H1 (cell line): ENCODE results near the gene PRKCD. TPM values are rescaled to one million over a fixed set of nuclear protein-coding genes. Genes with fewer than 3 reads are reported as not detected.

Experiments
- CTCF ChIA-PET: fragments of 300-600 bp; sonication (Branson Sonifier 250); formaldehyde crosslinking; loops from one replicate; lab custom pipeline; 2021; ENCODE audit not compliant: partially characterized antibody; lab: Charles Lee
- POLR2A ChIA-PET: fragments of 300-600 bp; sonication (Branson Sonifier 250); formaldehyde crosslinking; loops from one replicate; lab custom pipeline; 2021; ENCODE audit warnings: inconsistent platforms; ENCODE audit not compliant: partially characterized antibody; lab: Charles Lee
- DNase-seq, 2 experiments: peaks; one replicate each; pipeline versions ENCODE4 v3.0.0 to v3.0.0-alpha.2; 2010 to 2022; ENCODE audit warnings: low spot score in 2 of 2, low read depth in 1 of 2, mixed read lengths in 1 of 2
- FAIRE-seq: peaks from 2 replicates; lab custom pipeline; 2011; peaks lifted over from hg19 to GRCh38; lab: Jason Lieb, UNC
- H2AFZ ChIP-seq: 2 replicates; pipeline ENCODE4 v1.8.1; 2012; ENCODE audit warnings: low read length, inconsistent platforms
- H2AK5ac ChIP-seq: 2 replicates; pipeline ENCODE4 v1.6.1; 2013; ENCODE audit warnings: low read depth, low read length
- H2BK120ac ChIP-seq: replicated peaks from 2 replicates; pipeline ENCODE3; 2013; ENCODE audit warnings: low read depth, low read length, inconsistent platforms
- H2BK12ac ChIP-seq: 2 replicates; pipeline ENCODE4 v1.6.1; 2013; ENCODE audit warnings: low read depth, low read length
- H2BK15ac ChIP-seq: 2 replicates; pipeline ENCODE4 v1.6.1; 2013; ENCODE audit warnings: low read length
- H2BK20ac ChIP-seq: 2 replicates; pipeline ENCODE4 v1.6.1; 2013; ENCODE audit warnings: low read length
- H2BK5ac ChIP-seq: 2 replicates; pipeline ENCODE4 v1.6.1; 2013; ENCODE audit warnings: low read depth, low read length
- H3K14ac ChIP-seq: 2 replicates; pipeline ENCODE4 v1.6.1; 2013; ENCODE audit warnings: inconsistent platforms; ENCODE audit not compliant: insufficient read length
- H3K18ac ChIP-seq: 2 replicates; pipeline ENCODE4 v1.6.1; 2013; ENCODE audit warnings: low read length; ENCODE audit errors: extremely low read depth
- H3K23ac ChIP-seq: 2 replicates; pipeline ENCODE4 v1.6.1; 2013; ENCODE audit warnings: inconsistent platforms; ENCODE audit not compliant: insufficient read length
- H3K23me2 ChIP-seq: 2 replicates; pipeline ENCODE4 v1.6.1; 2013; ENCODE audit warnings: low read depth, low read length
- H3K27ac ChIP-seq: 2 replicates; pipeline ENCODE4 v1.6.1; 2011; ENCODE audit warnings: low read depth, low read length, inconsistent platforms
- H3K27me3 ChIP-seq, 4 experiments: replicated peaks in 1 of 4; 1 replicate in 1 of 4; 2 replicates in 3 of 4; pipeline versions ENCODE4 v1.6.1 to v1.8.1; 2011 to 2013; ENCODE audit warnings: low read length in 3 of 4, mild to moderate bottlenecking in 3 of 4, inconsistent platforms in 2 of 4, mixed read lengths in 2 of 4, moderate library complexity in 1 of 4; ENCODE audit not compliant: control insufficient read depth in 3 of 4, insufficient read depth in 3 of 4; ENCODE audit errors: extremely low read depth in 1 of 4
- H3K36me3 ChIP-seq, 4 experiments: 2 replicates each; pipeline versions ENCODE4 v1.6.1 to v1.8.1; 2011 to 2013; ENCODE audit warnings: mild to moderate bottlenecking in 4 of 4, low read length in 3 of 4, moderate library complexity in 2 of 4, control low read depth in 1 of 4, inconsistent platforms in 1 of 4; ENCODE audit not compliant: insufficient read depth in 4 of 4, control insufficient read depth in 2 of 4
- H3K4ac ChIP-seq: replicated peaks from 2 replicates; pipeline ENCODE3; 2013; ENCODE audit warnings: low read length, low read depth, mixed read lengths, inconsistent platforms; ENCODE audit not compliant: insufficient read length
- H3K4me1 ChIP-seq, 4 experiments: replicated peaks in 1 of 4; 1 replicate in 1 of 4; 2 replicates in 3 of 4; pipeline versions ENCODE4 v1.6.1 to v1.8.1; 2011 to 2013; ENCODE audit warnings: low read length in 3 of 4, inconsistent platforms in 2 of 4, mixed read lengths in 1 of 4; ENCODE audit not compliant: insufficient read depth in 4 of 4, control insufficient read depth in 3 of 4
- H3K4me2 ChIP-seq, 2 experiments: 2 replicates each; pipeline versions ENCODE4 v1.6.1 to v1.8.1; 2011 to 2013; ENCODE audit warnings: low read depth in 2 of 2, low read length in 2 of 2, control low read depth in 1 of 2, inconsistent platforms in 1 of 2, mild to moderate bottlenecking in 1 of 2; ENCODE audit not compliant: insufficient read depth in 1 of 2
- H3K4me3 ChIP-seq, 4 experiments: fragments of 200-600, 300-600 bp in 1 of 4; sonication (generic), shearing (Covaris generic), sonication (Bioruptor Twin) in 1 of 4; 2 replicates each; pipeline versions ENCODE4 v1.5.1 to v1.8.1; 2011 to 2016; ENCODE audit warnings: low read length in 4 of 4, low read depth in 3 of 4, control low read depth in 2 of 4, inconsistent platforms in 2 of 4, mild to moderate bottlenecking in 2 of 4, mixed read lengths in 1 of 4, moderate library complexity in 1 of 4; ENCODE audit not compliant: insufficient read depth in 2 of 4; ENCODE audit errors: extremely low read depth in 1 of 4
- H3K56ac ChIP-seq: replicated peaks from 2 replicates; pipeline ENCODE3; 2013; ENCODE audit warnings: low read depth, mild to moderate bottlenecking, mixed read lengths, low read length, inconsistent platforms; ENCODE audit not compliant: insufficient read length
- H3K79me1 ChIP-seq: 2 replicates; pipeline ENCODE4 v1.6.1; 2013; ENCODE audit warnings: low read depth, low read length, control low read depth
- H3K79me2 ChIP-seq, 2 experiments: 2 replicates each; pipeline versions ENCODE4 v1.6.1 to v1.8.1; 2012 to 2013; ENCODE audit warnings: low read length in 2 of 2, mild to moderate bottlenecking in 2 of 2, inconsistent platforms in 1 of 2; ENCODE audit not compliant: insufficient read depth in 2 of 2, control insufficient read depth in 1 of 2
- H3K9ac ChIP-seq, 4 experiments: replicated peaks in 1 of 4; 1 replicate in 1 of 4; 2 replicates in 3 of 4; pipeline versions ENCODE4 v1.6.1 to v1.8.1; 2011 to 2013; ENCODE audit warnings: low read depth in 3 of 4, low read length in 3 of 4, control low read depth in 2 of 4, mild to moderate bottlenecking in 2 of 4, moderate library complexity in 2 of 4, inconsistent platforms in 1 of 4; ENCODE audit errors: extremely low read depth in 1 of 4
- H3K9me3 ChIP-seq, 2 experiments: 2 replicates each; pipeline versions ENCODE4 v1.6.1 to v1.8.1; 2012 to 2013; ENCODE audit warnings: mild to moderate bottlenecking in 2 of 2, moderate library complexity in 2 of 2, control low read depth in 1 of 2, inconsistent platforms in 1 of 2, low read depth in 1 of 2, low read length in 1 of 2, mixed read lengths in 1 of 2; ENCODE audit not compliant: insufficient read depth in 2 of 2
- H4K20me1 ChIP-seq, 2 experiments: replicated peaks in 1 of 2; 2 replicates each; pipeline versions ENCODE3 to v1.8.1; 2011 to 2013; ENCODE audit warnings: inconsistent platforms in 2 of 2, low read length in 2 of 2, mild to moderate bottlenecking in 1 of 2; ENCODE audit not compliant: insufficient read depth in 2 of 2, control insufficient read depth in 1 of 2
- H4K5ac ChIP-seq: 2 replicates; pipeline ENCODE4 v1.6.1; 2013; ENCODE audit warnings: low read length, low read depth, mixed read lengths, inconsistent platforms; ENCODE audit not compliant: insufficient read length
- H4K8ac ChIP-seq: 2 replicates; pipeline ENCODE4 v1.8.0; 2013; ENCODE audit warnings: mild to moderate bottlenecking, moderate library complexity, low read length, inconsistent platforms; ENCODE audit not compliant: insufficient read depth; ENCODE audit errors: extremely low read depth
- H4K91ac ChIP-seq: replicated peaks from 2 replicates; pipeline ENCODE3; 2013; ENCODE audit warnings: low read length, mixed read lengths, inconsistent platforms; ENCODE audit not compliant: insufficient read length
- EP300 ChIP-seq, 2 experiments: IDR thresholded peaks; 1 replicate in 1 of 2; 2 replicates in 1 of 2; pipeline ENCODE4 v1.6.1; 2011 to 2012; ENCODE audit warnings: low read depth in 2 of 2, low read length in 2 of 2, mild to moderate bottlenecking in 2 of 2, borderline replicate concordance in 1 of 2, inconsistent platforms in 1 of 2, moderate library complexity in 1 of 2
- GABPA ChIP-seq: IDR thresholded peaks from 2 replicates; pipeline ENCODE4 v1.6.1; 2011; ENCODE audit warnings: mild to moderate bottlenecking, low read length, moderate library complexity, borderline replicate concordance; ENCODE audit not compliant: insufficient read depth
- GTF2F1 ChIP-seq: IDR thresholded peaks from 2 replicates; pipeline ENCODE4 v1.6.1; 2012; ENCODE audit warnings: low read depth, low read length, improper control_type of control experiment, borderline replicate concordance
- MAX ChIP-seq: IDR thresholded peaks from 2 replicates; pipeline ENCODE4 v1.6.1; 2012; ENCODE audit warnings: inconsistent platforms
- PHF8 ChIP-seq: fragments of 200-600 bp; sonication (generic); conservative IDR thresholded peaks from 2 replicates; pipeline ENCODE4 v1.7.1; 2012; ENCODE audit warnings: low read depth, mild to moderate bottlenecking, inconsistent platforms, low read length, moderate library complexity
- SRF ChIP-seq: IDR thresholded peaks from 2 replicates; pipeline ENCODE4 v1.6.1; 2011; ENCODE audit warnings: mild to moderate bottlenecking, low read depth, low read length, moderate library complexity
- SUZ12 ChIP-seq: fragments of 200-600 bp; sonication (generic); IDR thresholded peaks from 2 replicates; pipeline ENCODE4 v1.6.1; 2012; ENCODE audit warnings: mild to moderate bottlenecking, inconsistent platforms, low read length, moderate library complexity, mixed read lengths
- TAF1 ChIP-seq: IDR thresholded peaks from 2 replicates; pipeline ENCODE4 v1.6.1; 2011; ENCODE audit warnings: mild to moderate bottlenecking, low read depth, low read length
- TEAD4 ChIP-seq: IDR thresholded peaks from 2 replicates; pipeline ENCODE4 v1.6.1; 2012; ENCODE audit warnings: low read depth, low read length, inconsistent platforms, mixed read lengths
- USF2 ChIP-seq: IDR thresholded peaks from 2 replicates; pipeline ENCODE4 v1.6.1; 2011; ENCODE audit warnings: low read length, improper control_type of control experiment
- ZNF274 ChIP-seq: IDR thresholded peaks from 2 replicates; pipeline ENCODE4 v1.7.0; 2012; ENCODE audit warnings: low read length, borderline replicate concordance; ENCODE audit errors: extremely low read depth
- WGBS, 2 experiments: shearing (Covaris generic) in 1 of 2; methylation state at CpG; one replicate each; pipeline versions ENCODE4 v1.1.6 to v1.1.7; 2013 to 2015; ENCODE audit warnings: low lambda C conversion rate in 2 of 2, mixed read lengths in 2 of 2, inconsistent platforms in 1 of 2, low coverage in 1 of 2, missing lambda C conversion rate in 1 of 2; ENCODE audit not compliant: insufficient replicate concordance in 2 of 2, insufficient coverage in 1 of 2, insufficient read length in 1 of 2; ENCODE audit errors: extremely low coverage in 1 of 2, missing lambda C conversion rate in 1 of 2; 5-methylcytosine and 5-hydroxymethylcytosine counted together
- polyA plus RNA-seq, 7 experiments: library from polyadenylated mRNA; depleted of rRNA in 3 of 7; stranded (reverse) in 5 of 7; unstranded in 2 of 7; fragments of >200 nt in 5 of 7; fragments of 200-250 nt in 2 of 7; gene quantifications; 1 replicate in 5 of 7; 2 replicates in 1 of 7; 4 replicates in 1 of 7; pipeline versions ENCODE4 v1.2.1 to v1.2.3, GENCODE V29; 2011 to 2013; ENCODE audit warnings: missing spikeins in 2 of 7, mixed read lengths in 2 of 7
- total RNA-seq: library from RNA; stranded (reverse); fragmentation: NEBNext Ultra II Directional; extraction: Animal tissue kit (Norgen Biotek cat#: 25700); gene quantifications from 2 replicates; pipeline ENCODE4 v1.2.1, GENCODE V29; 2021

PRKCD gene
- total and polyA plus RNA-seq, 2 of the 8 experiments (the other 6 are each of a cell fraction or from before 2014, with no cell fraction given) = 22.6 to 23.9 TPM

- 53% methylated on average over 10 of the region's 10 CpGs; no CpG with 5 or more reads in 1 of the 2 experiments for WGBS, 2 experiments
- H3K56ac ChIP-seq = no peak overlapping the region
- no peak overlapping the region for H3K14ac ChIP-seq
- no peak overlapping the region for H4K8ac ChIP-seq
- no peak overlapping the region for H2AFZ ChIP-seq
- DNase-seq (peak; percentile 78 to 97), FAIRE-seq (peak; percentile 96)
- no peak overlapping the region for H2BK15ac ChIP-seq
- no peak overlapping the region for H3K4me3 ChIP-seq
- H3K23me2 ChIP-seq = no peaks in the 10 kb centered on the region
- no peak overlapping the region for H2BK20ac ChIP-seq
- POLR2A ChIA-PET = interaction anchor here (0.5 to 28.5 kb wide), 18 partner anchors 12 to 1525 kb away, joined by 3 to 449 read pairs (median 4); partner anchors contain the start of genes DCP1A, RFT1 and TKT
- peaks cover 0 to 2% (median 0%) of the 10 kb centered on the region in 4 experiments; a peak in 1 of 7 replicates for H3K4me1 ChIP-seq
- no peak overlapping the region for H2AK5ac ChIP-seq
- no peak overlapping the region for H2BK5ac ChIP-seq
- H2BK120ac ChIP-seq = no peak overlapping the region
- no peaks in the 10 kb centered on the region for H3K9me3 ChIP-seq
- no peak overlapping the region for H3K4ac ChIP-seq
- H4K20me1 ChIP-seq = peaks cover 3 to 14% of the 10 kb centered on the region in 2 experiments
- no peak overlapping the region for H3K9ac ChIP-seq
- H3K79me2 ChIP-seq = no peaks in the 10 kb centered on the region
- H3K4me2 ChIP-seq = no peak overlapping the region
- H3K23ac ChIP-seq = no peak overlapping the region
- no peak overlapping the region for H2BK12ac ChIP-seq
- H3K79me1 ChIP-seq = no peaks in the 10 kb centered on the region
- no peak overlapping the region for H3K27ac ChIP-seq
- CTCF ChIA-PET = interaction anchor here (0.6 to 6.6 kb wide), 43 partner anchors 8 to 481 kb away, joined by 3 to 68 read pairs (median 4); partner anchors contain the start of genes PRKCD and RFT1
- H4K91ac ChIP-seq = no peak overlapping the region
- no peak overlapping the region for H3K18ac ChIP-seq
- H3K36me3 ChIP-seq = peaks cover 8 to 18% (median 16%) of the 10 kb centered on the region in 4 experiments
- H4K5ac ChIP-seq = no peak overlapping the region
- H3K27me3 ChIP-seq = no peaks in the 10 kb centered on the region
- TF ChIP-seq SRF = no peak
- 0 out of 2 replicates have a peak, but pooled peaks have one; percentile 48 for TF ChIP-seq TEAD4
- no peak for TF ChIP-seq SUZ12
- no peak for TF ChIP-seq USF2
- TF ChIP-seq MAX = peak; percentile 73
- 0 out of 2 replicates have a peak, but pooled peaks have one; percentile 38 for TF ChIP-seq GABPA
- TF ChIP-seq PHF8 = no peak
- TF ChIP-seq ZNF274 = no peak
- TF ChIP-seq GTF2F1 = no peak
- no peak for TF ChIP-seq EP300 (IDR thresholded peaks at IDR 0.05; ENCODE audit: borderline replicate concordance in 1 of 2, low read depth in 2 of 2, low read length in 2 of 2)
- no peak for TF ChIP-seq TAF1
Measured at GRCh38 chr3:53219895-53220483, 59.0 kb downstream of the PRKCD start.
